ENCODE results near the gene ACAD11. TPM values are rescaled to one million over a fixed set of nuclear protein-coding genes. Genes with fewer than 3 reads are reported as not detected.
A peak's percentile ranks its signal among the peaks of the same experiment; 100 is the strongest.

ACAD11 gene
- polyA plus RNA-seq, 3 donors, result 0.31 to 25.4 (median 0.40) TPM

DNA sequence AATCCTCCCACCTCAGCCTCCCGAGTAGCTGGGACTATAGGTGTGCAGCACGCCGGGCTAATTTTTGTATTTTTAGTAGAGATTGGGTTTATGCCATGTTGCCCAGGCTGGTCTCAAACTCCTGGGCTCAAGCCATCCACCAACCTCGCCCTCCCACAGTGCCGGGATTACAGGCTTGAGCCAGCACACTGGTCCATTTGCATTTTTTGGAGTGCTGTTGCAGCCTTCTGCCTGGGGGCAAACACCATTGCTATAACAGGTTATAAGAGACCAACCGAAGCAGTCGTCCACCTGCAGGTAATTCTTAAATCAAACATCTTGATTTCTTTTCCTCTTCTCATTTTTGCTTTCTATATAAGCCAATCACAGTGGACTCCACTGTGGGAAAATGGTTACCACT lies 34.8 kb downstream of the ACAD11 start:
- no peaks in the 10 kb centered on the region for H3K27me3 Mint-ChIP-seq (ENCODE audit: low read depth in 3 of 3)
- H3K4me2 ChIP-seq (replicated peaks; ENCODE audit: extremely low read depth, low read length, poor library complexity, severe bottlenecking), result no peak overlapping the region
- DNase-seq, result no peak
- H2AFZ ChIP-seq (ENCODE audit: insufficient read depth, low read depth, low read length, poor library complexity, severe bottlenecking), result no peak overlapping the region
- no peaks in the 10 kb centered on the region for H3K79me2 ChIP-seq (ENCODE audit: insufficient read depth, low read length)
- peak overlapping the region in 1 of 7 donors; percentile 25 for H3K27ac Mint-ChIP-seq
- intact Hi-C loops (cut with micrococcal nuclease), result no loop called here
- peaks cover 14 to 21% of the 10 kb centered on the region in 2 donors for H3K36me3 ChIP-seq (replicated peaks in 1 of 2; ENCODE audit: control insufficient read depth in 1 of 2, insufficient read depth in 2 of 2, low read length in 2 of 2)
- H3K4me3 ChIP-seq (replicated peaks in 1 of 3; ENCODE audit: low read depth in 2 of 3, low read length in 3 of 3), result no peak overlapping the region
- H3K4me3 Mint-ChIP-seq, result no peak overlapping the region
- no peaks in the 10 kb centered on the region for H4K20me1 ChIP-seq (ENCODE audit: insufficient read depth, low read length)
- no peaks in the 10 kb centered on the region for H3K27me3 ChIP-seq (ENCODE audit: control insufficient read depth in 2 of 2, insufficient read depth in 2 of 2, low read length in 2 of 2)
- H3K4me1 Mint-ChIP-seq, result peaks cover 6% of the 10 kb centered on the region
- 100% methylated on average over 3 of the region's 7 CpGs for WGBS (ENCODE audit: insufficient coverage)
- peaks cover 0 to 4% of the 10 kb centered on the region in 2 donors for H3K4me1 ChIP-seq (ENCODE audit: control insufficient read depth in 1 of 2, insufficient read depth in 2 of 2, low read length in 2 of 2)
- no peak overlapping the region for H3K9ac ChIP-seq (ENCODE audit: insufficient read depth, low read length, poor library complexity, severe bottlenecking)
- peaks cover 25 to 31% of the 10 kb centered on the region in 2 donors for H3K36me3 Mint-ChIP-seq
- TF ChIP-seq, protein P1, sequence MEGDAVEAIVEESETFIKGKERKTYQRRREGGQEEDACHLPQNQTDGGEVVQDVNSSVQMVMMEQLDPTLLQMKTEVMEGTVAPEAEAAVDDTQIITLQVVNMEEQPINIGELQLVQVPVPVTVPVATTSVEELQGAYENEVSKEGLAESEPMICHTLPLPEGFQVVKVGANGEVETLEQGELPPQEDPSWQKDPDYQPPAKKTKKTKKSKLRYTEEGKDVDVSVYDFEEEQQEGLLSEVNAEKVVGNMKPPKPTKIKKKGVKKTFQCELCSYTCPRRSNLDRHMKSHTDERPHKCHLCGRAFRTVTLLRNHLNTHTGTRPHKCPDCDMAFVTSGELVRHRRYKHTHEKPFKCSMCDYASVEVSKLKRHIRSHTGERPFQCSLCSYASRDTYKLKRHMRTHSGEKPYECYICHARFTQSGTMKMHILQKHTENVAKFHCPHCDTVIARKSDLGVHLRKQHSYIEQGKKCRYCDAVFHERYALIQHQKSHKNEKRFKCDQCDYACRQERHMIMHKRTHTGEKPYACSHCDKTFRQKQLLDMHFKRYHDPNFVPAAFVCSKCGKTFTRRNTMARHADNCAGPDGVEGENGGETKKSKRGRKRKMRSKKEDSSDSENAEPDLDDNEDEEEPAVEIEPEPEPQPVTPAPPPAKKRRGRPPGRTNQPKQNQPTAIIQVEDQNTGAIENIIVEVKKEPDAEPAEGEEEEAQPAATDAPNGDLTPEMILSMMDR (IDR thresholded peaks at IDR 0.05), result no peak
- H3K9me3 ChIP-seq (replicated peaks in 1 of 2; ENCODE audit: control insufficient read depth in 1 of 2, insufficient read depth in 1 of 2, low read length in 2 of 2), result no peaks in the 10 kb centered on the region
- no peak overlapping the region for H3K27ac ChIP-seq (ENCODE audit: low read depth in 1 of 2, low read length in 2 of 2)
- H3K9me3 Mint-ChIP-seq, result peaks cover 0 to 8% (median 0%) of the 10 kb centered on the region in 7 donors

DNA sequence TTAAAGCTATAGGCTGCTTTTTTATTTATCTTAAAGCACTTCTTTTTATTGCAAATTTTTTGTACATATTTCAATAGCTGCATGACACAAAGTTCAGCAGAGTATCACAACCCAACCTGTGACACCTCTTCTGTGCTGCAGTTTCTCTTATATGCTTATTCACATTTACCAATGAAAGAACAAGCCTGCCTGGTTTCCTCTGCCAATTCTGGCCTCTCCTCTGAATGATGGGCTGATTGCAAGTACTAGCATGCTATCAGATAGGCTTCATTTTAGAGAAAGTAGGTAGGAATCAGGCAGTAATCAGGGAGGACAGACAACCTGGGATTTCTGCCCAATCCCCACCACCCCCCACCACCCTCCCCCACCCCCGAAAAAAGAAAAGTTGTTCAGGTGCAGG lies 36.0 kb downstream of the ACAD11 start:
- Mint-ChIP-seq H3K36me3 (peaks cover 25 to 31% of the 10 kb centered on the region in 2 donors), H3K4me3 (no peak overlapping the region), H3K27ac (no peak overlapping the region), H3K27me3 (ENCODE audit: low read depth in 3 of 3) (no peaks in the 10 kb centered on the region), H3K4me1 (peaks cover 6% of the 10 kb centered on the region), H3K9me3 (peaks cover 0 to 8% (median 0%) of the 10 kb centered on the region in 7 donors)
- Histone ChIP-seq H3K9me3 (replicated peaks in 1 of 2; ENCODE audit: control insufficient read depth in 1 of 2, insufficient read depth in 1 of 2, low read length in 2 of 2) (no peaks in the 10 kb centered on the region), H3K4me3 (replicated peaks in 1 of 3; ENCODE audit: low read depth in 2 of 3, low read length in 3 of 3) (no peak overlapping the region), H3K9ac (ENCODE audit: insufficient read depth, low read length, poor library complexity, severe bottlenecking) (no peak overlapping the region), H3K36me3 (replicated peaks in 1 of 2; ENCODE audit: control insufficient read depth in 1 of 2, insufficient read depth in 2 of 2, low read length in 2 of 2) (peaks cover 14 to 21% of the 10 kb centered on the region in 2 donors), H4K20me1 (ENCODE audit: insufficient read depth, low read length) (no peaks in the 10 kb centered on the region), H2AFZ (ENCODE audit: insufficient read depth, low read depth, low read length, poor library complexity, severe bottlenecking) (no peak overlapping the region), H3K27ac (ENCODE audit: low read depth in 1 of 2, low read length in 2 of 2) (no peak overlapping the region), H3K4me1 (ENCODE audit: control insufficient read depth in 1 of 2, insufficient read depth in 2 of 2, low read length in 2 of 2) (peaks cover 0 to 4% of the 10 kb centered on the region in 2 donors), H3K4me2 (replicated peaks; ENCODE audit: extremely low read depth, low read length, poor library complexity, severe bottlenecking) (no peak overlapping the region), H3K27me3 (ENCODE audit: control insufficient read depth in 2 of 2, insufficient read depth in 2 of 2, low read length in 2 of 2) (no peaks in the 10 kb centered on the region), H3K79me2 (ENCODE audit: insufficient read depth, low read length) (no peaks in the 10 kb centered on the region)
- DNase-seq, result no peak
- WGBS (ENCODE audit: insufficient coverage), result no CpG with 5 or more reads among the region's 1 CpG
- TF ChIP-seq, protein P1 (IDR thresholded peaks at IDR 0.05), result no peak
- intact Hi-C loops (cut with micrococcal nuclease), result no loop called here

All from CD14-positive monocyte (primary cell).